Measurements from ENCODE around the gene CUEDC1.

DNA sequence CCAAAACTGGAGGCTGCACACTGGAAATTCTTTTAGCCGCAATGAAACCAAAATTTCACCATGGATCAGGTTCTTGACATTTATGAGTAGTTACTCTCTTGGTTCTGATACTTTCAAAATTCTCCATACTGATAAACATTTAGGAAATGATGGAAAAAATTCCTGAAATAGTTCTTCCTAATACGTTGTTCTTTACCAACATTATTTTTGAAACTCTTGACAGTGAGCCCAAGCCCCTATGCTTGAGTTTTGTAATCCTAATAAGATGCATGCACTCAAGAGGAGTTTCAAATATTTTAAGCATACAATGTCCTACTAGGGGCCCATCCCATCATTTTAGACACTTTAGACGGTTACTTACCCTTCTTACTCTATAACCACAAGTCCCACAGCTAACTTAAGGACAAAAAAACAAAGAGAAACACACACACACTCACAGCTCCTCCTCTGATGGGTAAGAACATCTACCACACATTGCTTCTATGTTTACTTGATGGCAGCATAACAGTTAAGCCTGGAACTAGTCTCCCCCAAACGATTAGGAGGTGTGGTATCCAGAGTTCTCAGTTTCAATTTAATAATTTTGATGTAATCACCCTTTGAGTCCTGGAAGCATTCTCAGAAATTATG lies 29.2 kb upstream of the CUEDC1 start:
- TF ChIP-seq EP300 (IDR thresholded peaks at IDR 0.05): no peak
- TF ChIP-seq, protein P1, sequence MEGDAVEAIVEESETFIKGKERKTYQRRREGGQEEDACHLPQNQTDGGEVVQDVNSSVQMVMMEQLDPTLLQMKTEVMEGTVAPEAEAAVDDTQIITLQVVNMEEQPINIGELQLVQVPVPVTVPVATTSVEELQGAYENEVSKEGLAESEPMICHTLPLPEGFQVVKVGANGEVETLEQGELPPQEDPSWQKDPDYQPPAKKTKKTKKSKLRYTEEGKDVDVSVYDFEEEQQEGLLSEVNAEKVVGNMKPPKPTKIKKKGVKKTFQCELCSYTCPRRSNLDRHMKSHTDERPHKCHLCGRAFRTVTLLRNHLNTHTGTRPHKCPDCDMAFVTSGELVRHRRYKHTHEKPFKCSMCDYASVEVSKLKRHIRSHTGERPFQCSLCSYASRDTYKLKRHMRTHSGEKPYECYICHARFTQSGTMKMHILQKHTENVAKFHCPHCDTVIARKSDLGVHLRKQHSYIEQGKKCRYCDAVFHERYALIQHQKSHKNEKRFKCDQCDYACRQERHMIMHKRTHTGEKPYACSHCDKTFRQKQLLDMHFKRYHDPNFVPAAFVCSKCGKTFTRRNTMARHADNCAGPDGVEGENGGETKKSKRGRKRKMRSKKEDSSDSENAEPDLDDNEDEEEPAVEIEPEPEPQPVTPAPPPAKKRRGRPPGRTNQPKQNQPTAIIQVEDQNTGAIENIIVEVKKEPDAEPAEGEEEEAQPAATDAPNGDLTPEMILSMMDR (IDR thresholded peaks at IDR 0.05): no peak

Data from ovary (tissue), 3 donors.